Fibroblast of lung (primary cell): ENCODE results near the gene OARD1. TPM values are rescaled to one million over a fixed set of nuclear protein-coding genes. Genes with fewer than 3 reads are reported as not detected.

Experiments used
- DNase-seq, 2 donors: peaks; one replicate each; pipeline versions ENCODE4 v3.0.0 to v3.0.0-alpha.2; 2010; ENCODE audit warnings: low read depth in 2 of 2
- H2AFZ ChIP-seq: 2 replicates; pipeline ENCODE4 v1.5.1; 2012; ENCODE audit warnings: low read length, control low read depth, inconsistent platforms
- H3K27ac ChIP-seq: 2 replicates; pipeline ENCODE4 v1.5.1; 2011; ENCODE audit warnings: low read length, control low read depth; ENCODE audit not compliant: insufficient read depth
- H3K27me3 ChIP-seq: 2 replicates; pipeline ENCODE4 v1.5.1; 2011; ENCODE audit warnings: mild to moderate bottlenecking, low read length; ENCODE audit not compliant: control insufficient read depth, insufficient read depth
- H3K36me3 ChIP-seq: 2 replicates; pipeline ENCODE4 v1.5.1; 2011; ENCODE audit warnings: low read length; ENCODE audit not compliant: control insufficient read depth, insufficient read depth
- H3K4me1 ChIP-seq: 2 replicates; pipeline ENCODE4 v1.5.1; 2011; ENCODE audit warnings: low read length; ENCODE audit not compliant: control insufficient read depth, insufficient read depth; ENCODE audit errors: extremely low read depth
- H3K4me2 ChIP-seq: 2 replicates; pipeline ENCODE4 v1.5.1; 2011; ENCODE audit warnings: low read length, control low read depth; ENCODE audit not compliant: insufficient read depth; ENCODE audit errors: extremely low read depth
- H3K4me3 ChIP-seq, 4 experiments: fragments of 200-600 bp in 1 of 4; sonication (generic) in 1 of 4; replicated peaks in 1 of 4; 2 replicates each; pipeline ENCODE4 v1.5.1; 2011 to 2016; ENCODE audit warnings: low read length in 4 of 4, low read depth in 3 of 4, mild to moderate bottlenecking in 3 of 4, control low read depth in 2 of 4, inconsistent platforms in 1 of 4, mixed read lengths in 1 of 4; ENCODE audit not compliant: insufficient read depth in 1 of 4; ENCODE audit errors: control extremely low read depth in 1 of 4
- H3K79me2 ChIP-seq: 2 replicates; pipeline ENCODE4 v1.5.1; 2012; ENCODE audit warnings: mild to moderate bottlenecking, low read length, inconsistent platforms; ENCODE audit not compliant: control insufficient read depth, insufficient read depth
- H3K9ac ChIP-seq: 2 replicates; pipeline ENCODE4 v1.5.1; 2011; ENCODE audit warnings: mild to moderate bottlenecking, low read length, control low read depth; ENCODE audit not compliant: insufficient read depth
- H3K9me3 ChIP-seq: 2 replicates; pipeline ENCODE4 v1.5.1; 2012; ENCODE audit warnings: low read depth, low read length; ENCODE audit not compliant: control insufficient read depth, insufficient read depth
- H4K20me1 ChIP-seq: 2 replicates; pipeline ENCODE4 v1.5.1; 2011; ENCODE audit warnings: low read length; ENCODE audit not compliant: control insufficient read depth, insufficient read depth; ENCODE audit errors: extremely low read depth
- EZH2 ChIP-seq: IDR thresholded peaks from 2 replicates; pipeline ENCODE4 v1.5.1; 2012; ENCODE audit warnings: low read length, control low read depth, mild to moderate bottlenecking; ENCODE audit errors: missing control alignments
- polyA plus RNA-seq, 2 donors: library from polyadenylated mRNA; depleted of rRNA in 1 of 2; stranded (reverse) in 1 of 2; unstranded in 1 of 2; fragments of >200 nt; gene quantifications; 2 replicates each; pipeline ENCODE4 v1.2.1, GENCODE V29; 2011 to 2012; ENCODE audit warnings: missing spikeins in 1 of 2
- total RNA-seq: library from RNA; depleted of rRNA; stranded (reverse); fragments of >200 nt; gene quantifications from 2 replicates; pipeline ENCODE4 v1.2.1, GENCODE V29; 2014
- TF ChIP-seq, protein P1 (sequence below), 2 donors: IDR thresholded peaks in 1 of 2; conservative IDR thresholded peaks in 1 of 2; 1 replicate in 1 of 2; 2 replicates in 1 of 2; pipeline ENCODE4 v1.5.1; 2011 to 2012; ENCODE audit warnings: low read length in 2 of 2, control low read depth in 1 of 2, inconsistent platforms in 1 of 2, low read depth in 1 of 2, mild to moderate bottlenecking in 1 of 2

The OARD1 gene
- total and polyA plus RNA-seq, 2 donors (not counting 1 experiment from before 2014, with no cell fraction given): 9.8 to 12.4 TPM

DNA sequence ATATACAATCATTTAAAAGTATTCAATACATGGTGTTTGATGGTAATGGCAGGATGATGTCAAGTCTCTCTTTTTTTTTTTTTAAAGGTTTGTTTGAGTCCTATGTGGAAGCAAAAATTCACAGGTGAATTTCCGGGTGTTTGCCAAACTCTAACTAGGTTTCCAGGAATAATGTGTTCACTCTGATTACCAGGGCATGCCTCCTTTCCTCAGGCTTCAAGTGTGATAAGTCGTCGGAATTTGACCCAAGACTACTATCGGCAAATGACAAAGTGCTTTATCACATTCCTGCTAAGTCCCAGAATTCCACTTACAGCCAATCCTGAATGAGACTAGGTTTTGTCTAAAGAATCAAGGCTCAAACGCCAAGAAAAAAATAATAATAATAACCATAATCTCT, 7.3 kb downstream of the OARD1 start:
- no peaks in the 10 kb centered on the region for H4K20me1 ChIP-seq
- H2AFZ ChIP-seq: no peak overlapping the region
- no peaks in the 10 kb centered on the region for H3K9me3 ChIP-seq
- no peaks in the 10 kb centered on the region for H3K27me3 ChIP-seq
- no peak for DNase-seq
- no peak overlapping the region for H3K9ac ChIP-seq
- H3K27ac ChIP-seq: no peak overlapping the region
- H3K36me3 ChIP-seq: no peaks in the 10 kb centered on the region
- no peak overlapping the region for H3K4me3 ChIP-seq
- no peak overlapping the region for H3K4me2 ChIP-seq
- H3K79me2 ChIP-seq: no peaks in the 10 kb centered on the region
- H3K4me1 ChIP-seq: no peaks in the 10 kb centered on the region
- TF ChIP-seq EZH2: no peak
- TF ChIP-seq, protein P1, sequence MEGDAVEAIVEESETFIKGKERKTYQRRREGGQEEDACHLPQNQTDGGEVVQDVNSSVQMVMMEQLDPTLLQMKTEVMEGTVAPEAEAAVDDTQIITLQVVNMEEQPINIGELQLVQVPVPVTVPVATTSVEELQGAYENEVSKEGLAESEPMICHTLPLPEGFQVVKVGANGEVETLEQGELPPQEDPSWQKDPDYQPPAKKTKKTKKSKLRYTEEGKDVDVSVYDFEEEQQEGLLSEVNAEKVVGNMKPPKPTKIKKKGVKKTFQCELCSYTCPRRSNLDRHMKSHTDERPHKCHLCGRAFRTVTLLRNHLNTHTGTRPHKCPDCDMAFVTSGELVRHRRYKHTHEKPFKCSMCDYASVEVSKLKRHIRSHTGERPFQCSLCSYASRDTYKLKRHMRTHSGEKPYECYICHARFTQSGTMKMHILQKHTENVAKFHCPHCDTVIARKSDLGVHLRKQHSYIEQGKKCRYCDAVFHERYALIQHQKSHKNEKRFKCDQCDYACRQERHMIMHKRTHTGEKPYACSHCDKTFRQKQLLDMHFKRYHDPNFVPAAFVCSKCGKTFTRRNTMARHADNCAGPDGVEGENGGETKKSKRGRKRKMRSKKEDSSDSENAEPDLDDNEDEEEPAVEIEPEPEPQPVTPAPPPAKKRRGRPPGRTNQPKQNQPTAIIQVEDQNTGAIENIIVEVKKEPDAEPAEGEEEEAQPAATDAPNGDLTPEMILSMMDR (conservative IDR thresholded peaks at IDR 0.05 in 1 of 2, IDR thresholded peaks at IDR 0.05 in 1 of 2; ENCODE audit: low read depth in 1 of 2, low read length in 2 of 2): no peak

DNA sequence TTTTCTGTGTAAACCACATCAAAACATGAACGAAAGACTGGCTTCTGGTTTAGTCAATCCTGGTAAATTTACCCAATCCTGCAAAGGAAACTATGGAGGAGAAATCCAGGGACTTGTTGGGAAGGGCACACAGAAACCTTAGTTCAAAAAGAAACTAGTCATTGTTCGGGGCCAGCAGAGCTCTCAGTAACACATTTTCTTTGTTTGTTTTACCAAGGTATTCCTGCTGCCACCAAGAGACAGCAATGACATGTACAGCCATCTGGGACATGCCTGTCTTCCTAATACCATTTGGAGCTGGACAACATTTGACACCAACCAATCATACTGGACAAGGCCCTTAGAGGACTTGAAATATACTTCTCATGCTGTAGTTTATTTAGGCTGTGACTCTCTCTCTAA, 8.3 kb downstream of the OARD1 start:
- TF ChIP-seq, protein P1 (conservative IDR thresholded peaks at IDR 0.05 in 1 of 2, IDR thresholded peaks at IDR 0.05 in 1 of 2; ENCODE audit: low read depth in 1 of 2, low read length in 2 of 2): no peak
- TF ChIP-seq EZH2: no peak
- Histone ChIP-seq H3K27me3 (no peaks in the 10 kb centered on the region), H3K4me3 (no peak overlapping the region), H4K20me1 (no peaks in the 10 kb centered on the region), H3K79me2 (no peaks in the 10 kb centered on the region), H3K9ac (no peak overlapping the region), H3K27ac (no peak overlapping the region), H3K4me1 (no peaks in the 10 kb centered on the region), H3K9me3 (no peaks in the 10 kb centered on the region), H2AFZ (no peak overlapping the region), H3K36me3 (no peaks in the 10 kb centered on the region), H3K4me2 (no peak overlapping the region)
- no peak for DNase-seq

DNA sequence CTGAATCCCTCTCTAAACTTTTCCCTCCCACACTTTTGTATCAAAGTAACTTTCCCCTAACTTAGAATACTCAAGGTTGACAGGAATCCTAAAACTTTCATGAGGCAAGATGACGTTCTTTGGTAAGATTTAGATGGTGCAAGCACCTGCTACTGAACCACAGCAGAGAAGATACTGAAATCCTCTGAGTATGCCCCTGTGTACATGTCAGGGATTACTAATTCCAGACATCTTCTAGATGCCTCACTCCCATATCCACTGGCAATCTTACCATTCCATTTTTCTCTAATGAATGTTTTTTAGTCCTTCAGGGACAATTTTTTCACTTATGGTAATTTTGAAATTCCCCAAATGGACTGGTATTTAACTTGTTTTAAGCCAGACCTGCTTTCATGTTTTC, 10.1 kb downstream of the OARD1 start:
- Histone ChIP-seq H3K79me2 (no peaks in the 10 kb centered on the region), H3K4me3 (no peak overlapping the region), H3K27me3 (no peaks in the 10 kb centered on the region), H3K9me3 (no peaks in the 10 kb centered on the region), H3K4me2 (no peak overlapping the region), H3K9ac (no peak overlapping the region), H3K36me3 (no peaks in the 10 kb centered on the region), H3K27ac (no peak overlapping the region), H4K20me1 (no peaks in the 10 kb centered on the region), H3K4me1 (no peaks in the 10 kb centered on the region), H2AFZ (no peak overlapping the region)
- no peak for DNase-seq
- TF ChIP-seq, protein P1 (conservative IDR thresholded peaks at IDR 0.05 in 1 of 2, IDR thresholded peaks at IDR 0.05 in 1 of 2; ENCODE audit: low read depth in 1 of 2, low read length in 2 of 2): no peak
- TF ChIP-seq EZH2: no peak
